GM12891 (cell line): ENCODE measurements around the gene ARL9.

Experiments
- DNase-seq: peaks from one replicate; pipeline ENCODE4 v3.0.0; 2011; ENCODE audit warnings: low spot score; ENCODE audit not compliant: insufficient read length
- FAIRE-seq: peaks from 2 replicates; lab custom pipeline; 2011; peaks lifted over from hg19 to GRCh38; lab: Jason Lieb, UNC
- PAX5 ChIP-seq: IDR thresholded peaks from 2 replicates; pipeline ENCODE4 v1.6.1; 2011; ENCODE audit warnings: low read length, moderate library complexity, mild to moderate bottlenecking; ENCODE audit not compliant: insufficient read depth, severe bottlenecking
- POLR2A ChIP-seq: IDR thresholded peaks from 2 replicates; pipeline ENCODE4 v1.6.1; 2011; ENCODE audit warnings: low read depth, low read length, control low read depth
- POLR2AphosphoS5 ChIP-seq: IDR thresholded peaks from 2 replicates; pipeline ENCODE4 v1.6.1; 2011; ENCODE audit warnings: low read depth, low read length, control low read depth
- POU2F2 ChIP-seq: IDR thresholded peaks from 2 replicates; pipeline ENCODE4 v1.6.1; 2011; ENCODE audit warnings: low read depth, mild to moderate bottlenecking, control low read depth, low read length, moderate library complexity
- SPI1 ChIP-seq: IDR thresholded peaks from 2 replicates; pipeline ENCODE4 v1.6.1; 2011; ENCODE audit warnings: low read depth, low read length, control low read depth
- TAF1 ChIP-seq: IDR thresholded peaks from 2 replicates; pipeline ENCODE4 v1.6.1; 2011; ENCODE audit warnings: low read depth, low read length, control low read depth

The ARL9 gene

DNA sequence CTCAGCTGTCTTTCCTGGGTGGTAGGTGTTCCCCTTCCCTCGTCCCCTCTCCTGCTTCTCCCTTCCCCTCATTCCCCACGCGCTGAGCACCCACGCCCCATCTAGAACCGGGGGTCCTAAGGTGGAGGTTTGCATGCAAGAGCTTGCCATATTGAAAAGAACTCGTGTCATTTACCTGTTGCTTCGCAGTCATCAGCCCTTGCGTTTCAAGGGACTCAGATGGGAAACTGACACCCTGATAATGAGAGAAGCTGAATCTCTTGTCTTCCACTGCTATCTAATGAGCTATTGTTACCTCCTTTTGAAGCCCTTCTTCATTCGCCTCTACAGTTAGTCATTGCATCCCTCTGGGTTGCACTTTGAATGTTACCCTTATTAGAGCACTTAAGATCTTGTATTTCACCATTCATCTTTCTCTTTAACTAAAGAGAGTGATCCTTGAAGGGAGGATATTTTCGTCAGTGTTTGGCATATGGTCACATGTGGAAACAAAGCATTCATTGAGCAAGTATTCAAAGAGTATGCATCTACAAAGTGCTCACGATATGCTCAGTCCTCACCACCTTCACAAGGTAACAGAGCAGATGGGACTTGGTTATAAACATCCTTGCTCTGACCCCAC is 25.7 kb downstream of the ARL9 start:
- FAIRE-seq (no peak), DNase-seq (no peak)
- TF ChIP-seq POLR2A (no peak), PAX5 (no peak), POLR2AphosphoS5 (no peak), POU2F2 (no peak), TAF1 (no peak), SPI1 (no peak)

DNA sequence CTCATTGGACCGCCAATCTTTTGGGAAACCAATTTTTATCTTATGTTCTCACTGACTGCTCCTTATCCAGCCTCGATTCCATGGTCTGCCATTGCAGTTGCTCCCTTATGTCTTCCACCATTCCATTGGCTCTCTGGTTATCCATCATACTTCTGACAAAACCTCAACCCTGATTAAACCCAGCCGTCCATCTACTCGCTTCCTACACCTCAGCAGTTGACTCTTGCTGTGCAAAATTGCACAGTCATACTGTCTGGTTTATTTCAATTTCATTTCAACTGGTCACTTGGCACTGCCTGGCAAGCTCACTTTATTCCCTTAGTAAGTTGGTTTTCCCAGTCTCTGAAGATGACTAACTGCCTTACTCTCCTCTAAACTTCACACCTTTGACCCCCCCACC is 26.2 kb downstream of the ARL9 start:
- no peak for DNase-seq
- TF ChIP-seq TAF1 (no peak), SPI1 (no peak), POLR2A (no peak), POU2F2 (no peak), POLR2AphosphoS5 (no peak), PAX5 (no peak)
- FAIRE-seq: no peak

DNA sequence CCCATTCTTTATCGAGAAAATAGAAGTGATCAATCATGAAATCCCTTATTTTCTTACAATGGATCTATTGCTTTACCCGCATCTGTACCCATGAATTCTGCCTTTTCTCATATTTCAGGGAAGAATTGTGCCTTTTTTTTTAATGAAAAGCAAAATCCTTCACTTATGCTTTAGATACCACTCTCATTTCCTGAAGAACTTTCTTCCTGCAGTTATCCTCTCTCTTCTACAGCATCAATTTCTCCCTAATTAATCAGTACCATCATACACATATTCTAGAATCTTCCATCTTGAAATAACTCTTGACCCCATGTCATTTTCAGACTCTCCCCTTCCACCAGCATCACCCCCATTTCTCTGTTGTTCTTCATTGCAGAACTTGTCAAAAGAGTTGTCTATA is 26.6 kb downstream of the ARL9 start:
- DNase-seq (no peak), FAIRE-seq (no peak)
- TF ChIP-seq SPI1 (no peak), POLR2A (no peak), POLR2AphosphoS5 (no peak), TAF1 (no peak), POU2F2 (no peak), PAX5 (no peak)

DNA sequence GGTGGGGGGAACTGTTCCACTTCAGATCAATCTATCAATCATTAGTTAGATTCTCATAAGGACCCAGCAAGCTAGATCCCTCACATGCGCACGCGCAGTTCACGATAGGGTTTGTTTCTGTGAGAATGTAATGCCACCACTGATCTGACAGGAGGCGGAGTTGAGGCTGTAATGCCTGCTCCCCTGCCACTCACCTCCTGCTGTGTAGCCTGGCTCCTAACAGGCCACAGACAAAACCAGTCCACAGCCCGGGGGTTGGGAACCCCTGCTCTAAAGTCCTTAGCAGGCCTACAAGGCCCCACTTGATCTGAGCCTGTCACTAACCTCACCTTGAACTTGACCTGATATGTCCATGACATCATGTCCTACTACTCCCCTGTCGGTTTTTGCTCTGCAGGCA is 30.3 kb downstream of the ARL9 start:
- DNase-seq (no peak), FAIRE-seq (no peak)
- no peak for TF ChIP-seq TAF1
- no peak for TF ChIP-seq POLR2AphosphoS5
- TF ChIP-seq SPI1: no peak
- no peak for TF ChIP-seq POU2F2
- TF ChIP-seq POLR2A: no peak
- TF ChIP-seq PAX5: no peak

DNA sequence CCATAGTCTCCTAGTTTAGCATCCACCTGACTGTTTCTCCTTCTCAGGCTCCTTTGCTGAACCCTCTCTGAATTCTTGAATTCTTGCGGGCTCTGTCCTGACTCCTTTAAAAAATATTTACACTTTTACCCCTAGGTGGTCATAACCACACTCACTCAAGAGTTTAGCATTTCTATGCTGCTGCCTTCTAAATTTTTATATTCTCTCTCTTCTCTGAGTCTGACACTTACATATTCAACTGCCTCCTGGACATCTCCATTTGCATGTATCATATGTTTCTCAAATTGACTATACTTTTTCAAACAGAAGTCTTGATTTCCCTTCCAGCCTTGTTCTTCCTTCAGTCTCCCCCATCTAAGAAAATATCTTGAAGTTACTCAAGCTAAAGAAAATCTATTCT is 31.6 kb downstream of the ARL9 start:
- DNase-seq: no peak
- no peak for FAIRE-seq
- no peak for TF ChIP-seq POLR2A
- TF ChIP-seq POLR2AphosphoS5: no peak
- TF ChIP-seq POU2F2: no peak
- no peak for TF ChIP-seq PAX5
- TF ChIP-seq SPI1: no peak
- no peak for TF ChIP-seq TAF1

DNA sequence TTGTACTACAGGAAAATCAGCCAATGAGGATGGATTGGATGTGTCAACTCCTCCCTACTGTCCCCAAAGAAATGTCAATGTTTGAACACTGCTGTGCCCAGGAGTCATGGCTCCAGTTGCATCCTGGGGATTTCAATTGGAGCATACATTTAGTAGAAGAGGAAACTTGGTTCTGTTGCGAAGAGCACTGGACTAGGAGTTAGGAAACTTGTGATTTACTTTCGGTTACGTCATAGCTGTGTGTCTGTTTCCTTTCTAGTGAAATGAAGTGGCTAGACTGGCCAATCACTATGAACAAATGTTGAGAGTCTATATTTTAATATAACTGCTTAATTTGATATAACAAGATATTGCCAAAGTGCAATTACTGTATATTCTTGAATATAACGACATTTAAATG is 35.2 kb downstream of the ARL9 start:
- FAIRE-seq (no peak), DNase-seq (no peak)
- TF ChIP-seq SPI1 (no peak), TAF1 (no peak), POLR2AphosphoS5 (no peak), POLR2A (no peak), POU2F2 (no peak), PAX5 (no peak)

DNA sequence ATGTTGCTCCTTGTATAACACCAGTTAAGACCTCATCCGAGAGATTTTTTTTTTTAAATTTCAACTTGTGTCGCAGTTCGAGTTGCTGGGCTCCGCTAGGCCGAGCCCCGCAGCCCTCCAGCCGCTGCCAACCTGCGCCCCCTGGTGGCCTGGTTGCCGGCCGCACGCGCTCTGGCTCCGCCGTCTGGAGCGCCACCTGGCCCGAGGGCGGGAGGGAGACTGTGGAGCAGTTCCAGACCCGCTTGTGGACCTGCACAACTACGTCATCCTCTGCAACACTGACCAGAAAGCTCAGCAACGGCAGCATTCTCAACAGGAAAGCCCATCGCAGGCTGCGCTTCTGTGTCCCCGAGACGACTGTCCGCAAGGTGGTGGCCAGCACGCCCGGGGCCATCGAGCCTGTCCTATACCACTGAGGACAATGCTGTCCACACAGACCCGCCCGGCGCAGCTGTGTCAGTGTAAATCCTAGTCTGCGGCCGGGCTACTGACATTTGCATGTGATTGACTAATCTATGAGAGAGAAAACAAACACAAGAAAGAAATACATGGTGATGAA is 39.1 kb downstream of the ARL9 start:
- TF ChIP-seq POLR2AphosphoS5: no peak
- TF ChIP-seq TAF1: no peak
- TF ChIP-seq PAX5: no peak
- TF ChIP-seq POLR2A: no peak
- TF ChIP-seq SPI1: no peak
- TF ChIP-seq POU2F2: peak; percentile 51; the same call in 1 of the 2 replicates
- peak; percentile 66 for DNase-seq
- peak; percentile 95 for FAIRE-seq

DNA sequence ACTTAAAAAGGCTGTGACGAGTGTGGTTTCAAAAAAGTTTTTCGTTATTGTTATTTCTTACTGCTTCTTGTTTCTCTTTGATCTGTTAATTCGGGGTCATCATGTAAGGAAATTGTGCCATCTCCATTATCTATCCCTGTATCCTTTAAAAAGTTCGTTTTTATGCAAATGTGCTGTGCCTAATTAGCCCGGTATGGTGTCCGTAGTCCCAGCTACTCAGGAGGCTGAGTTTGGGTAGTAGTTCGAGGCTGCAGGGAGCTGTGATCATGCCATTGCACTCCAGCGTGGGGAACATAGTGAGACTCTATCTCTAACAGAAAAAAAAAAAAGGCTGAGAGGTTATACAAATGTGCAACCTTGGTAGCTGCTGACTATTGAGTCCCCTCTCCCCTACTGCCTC is 45.1 kb downstream of the ARL9 start:
- DNase-seq: no peak
- TF ChIP-seq PAX5 (no peak), POLR2A (no peak), POU2F2 (no peak), POLR2AphosphoS5 (no peak), SPI1 (no peak), TAF1 (no peak)
- FAIRE-seq: no peak

DNA sequence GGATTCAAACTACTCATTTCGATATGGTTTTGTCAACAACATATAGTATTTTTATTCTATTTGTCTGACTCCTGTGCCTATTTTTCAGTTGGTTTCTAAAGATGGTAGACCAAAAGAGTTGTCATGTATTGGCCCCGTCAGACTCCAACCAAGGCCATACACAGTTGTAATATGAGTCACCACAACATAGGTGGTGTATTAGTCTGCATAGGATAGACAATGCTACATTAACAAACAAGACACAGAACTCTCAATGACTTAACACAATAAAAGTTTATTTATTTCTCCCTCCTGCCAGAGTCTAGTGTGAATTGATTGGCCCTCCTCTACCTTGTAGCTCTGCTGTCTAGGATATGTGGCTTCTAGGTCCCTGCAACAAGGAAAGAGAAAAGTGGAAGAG is 45.9 kb downstream of the ARL9 start:
- no peak for DNase-seq
- TF ChIP-seq PAX5 (no peak), POLR2A (no peak), POU2F2 (no peak), SPI1 (no peak), TAF1 (no peak), POLR2AphosphoS5 (no peak)
- FAIRE-seq: no peak

DNA sequence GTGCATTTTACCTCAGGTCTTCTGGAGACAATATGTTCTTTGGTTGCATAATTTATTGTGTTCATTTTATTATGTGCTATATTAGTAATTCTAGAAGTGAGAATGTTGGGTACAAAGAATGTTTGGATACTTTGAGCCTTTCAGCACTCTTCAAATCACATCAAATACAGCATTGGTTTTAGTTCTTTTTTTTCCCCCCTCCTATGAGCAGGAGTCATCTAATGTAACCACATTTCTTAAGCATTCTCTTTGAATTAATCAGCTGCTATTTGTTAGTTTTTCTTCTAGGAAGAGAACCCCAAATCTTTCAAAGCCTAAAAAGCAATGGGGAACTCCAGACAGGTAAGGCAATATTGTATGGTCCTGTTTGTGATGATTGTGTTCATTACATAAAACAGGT is 46.7 kb downstream of the ARL9 start:
- TF ChIP-seq SPI1 (no peak), POLR2AphosphoS5 (no peak)
- no peak for FAIRE-seq
- DNase-seq: no peak
